Putamen (tissue), 1 donor: ENCODE measurements around the gene UCK2.
A peak's percentile ranks its signal among the peaks of the same experiment; 100 is the strongest.

Experiments used
- DNase-seq: peaks from one replicate; pipeline ENCODE4 v3.0.0-alpha.2; 2016; ENCODE audit warnings: low spot score

UCK2 gene

GRCh38 chr1:165941531-165941930 lies 114.1 kb downstream of the UCK2 start:
- no peak for DNase-seq

GRCh38 chr1:165942062-165942461 lies 114.6 kb downstream of the UCK2 start:
- no peak for DNase-seq

GRCh38 chr1:165942927-165943597 lies 115.6 kb downstream of the UCK2 start:
- DNase-seq: no peak

- no peak for DNase-seq
These were observed 118.5 kb downstream of the UCK2 start for GRCh38 chr1:165945911-165946310.

GRCh38 chr1:165947797-165948455 lies 120.5 kb downstream of the UCK2 start:
- DNase-seq: no peak

- no peak for DNase-seq
These were observed 122.1 kb downstream of the UCK2 start for GRCh38 chr1:165949335-165950130.

DNA sequence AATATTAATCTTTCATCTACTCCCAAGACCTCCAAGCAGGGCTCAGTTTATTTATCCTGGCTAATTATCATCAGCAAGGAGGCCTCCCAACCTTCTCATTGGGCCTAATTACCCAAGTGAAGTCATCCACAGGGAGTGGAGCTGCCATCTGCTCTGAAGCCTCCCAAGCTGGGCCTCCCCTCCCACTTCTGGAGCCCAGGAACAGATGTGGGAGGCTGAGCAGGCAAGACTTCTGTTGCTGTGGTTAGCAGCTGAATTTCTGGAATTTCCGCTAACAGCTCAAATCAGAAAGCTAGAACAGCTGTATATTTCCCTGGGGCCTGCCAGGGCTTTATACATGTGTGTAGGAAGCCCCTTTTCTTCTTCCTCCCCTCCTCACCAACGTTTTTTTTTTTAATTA lies 127.5 kb downstream of the UCK2 start:
- DNase-seq: no peak

DNA sequence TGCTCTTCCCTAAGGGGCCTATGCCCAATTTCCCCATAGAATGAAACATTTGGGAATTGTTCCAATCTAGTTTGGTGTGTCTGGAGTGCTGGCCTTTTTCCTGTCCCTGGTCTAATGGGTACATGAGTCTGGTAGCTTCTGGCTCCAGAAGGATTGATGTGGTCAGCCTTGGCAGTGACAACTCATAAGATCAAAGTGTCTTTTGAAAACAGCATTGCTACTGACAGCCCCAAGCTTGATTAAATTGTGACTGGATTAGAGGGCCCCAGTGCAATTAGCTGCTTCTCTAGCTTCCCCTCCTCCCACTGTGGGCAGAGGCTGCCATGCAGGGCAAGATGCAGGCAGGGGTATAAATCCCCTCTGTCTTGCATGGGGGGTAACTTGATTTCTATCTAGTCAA lies 130.9 kb downstream of the UCK2 start:
- DNase-seq: no peak

DNA sequence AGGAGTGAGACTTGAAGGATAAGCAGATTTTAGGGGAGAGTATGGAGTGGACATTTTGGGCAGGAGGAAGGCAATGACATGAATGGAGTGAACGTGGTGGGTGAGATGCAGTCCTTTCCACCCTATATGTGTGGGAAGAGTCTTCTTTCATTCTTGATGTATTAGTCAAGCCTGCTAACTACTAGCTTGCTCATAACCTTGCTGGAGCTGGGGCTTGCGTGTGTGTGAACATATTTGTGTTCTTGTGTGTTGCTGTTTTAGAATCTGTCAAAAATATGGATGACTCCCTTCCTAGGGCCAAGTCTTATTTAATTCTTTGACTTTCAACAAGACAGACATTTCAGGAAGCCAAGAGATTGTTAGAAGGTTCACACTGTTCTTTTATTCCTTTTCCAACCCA lies 132.7 kb downstream of the UCK2 start:
- DNase-seq: no peak

DNA sequence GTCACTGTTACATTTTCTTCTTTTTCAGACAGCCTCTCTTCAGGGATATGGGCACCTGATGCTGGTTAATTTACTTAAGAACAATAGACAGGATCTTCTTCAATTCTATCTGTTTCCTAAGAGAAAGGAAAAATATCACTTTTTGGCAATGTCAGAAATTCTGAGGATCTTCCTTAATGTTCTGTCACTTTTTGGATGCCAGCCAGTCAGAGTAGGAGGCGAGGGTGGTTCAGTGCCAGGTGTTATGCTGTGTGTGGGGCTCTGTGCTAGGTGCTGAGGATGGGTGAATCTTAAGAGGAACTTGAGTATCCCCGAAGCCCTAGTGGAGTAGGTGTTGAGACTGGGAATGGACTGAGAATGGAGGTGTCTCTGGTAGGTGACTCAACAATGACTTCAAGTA lies 133.5 kb downstream of the UCK2 start:
- DNase-seq: peak; percentile 74
